Retinal pigment epithelial cell (primary cell): Measurements from ENCODE around the gene CHD2.

ENCODE experiments used
- DNase-seq: peaks from one replicate; pipeline ENCODE4 v3.0.0-alpha.2; 2010; ENCODE audit warnings: low read depth
- H3K4me3 ChIP-seq: 2 replicates; pipeline ENCODE4 v1.5.1; 2011; ENCODE audit warnings: mild to moderate bottlenecking, low read length, control low read depth, moderate library complexity
- CTCF ChIP-seq: conservative IDR thresholded peaks from 2 replicates; pipeline ENCODE4 v1.5.1; 2011; ENCODE audit warnings: low read depth, low read length, control low read depth, inconsistent platforms

Gene CHD2

GRCh38 chr15:92962914-92963313 is 62.8 kb downstream of the CHD2 start:
- no peak for DNase-seq
- no peak for TF ChIP-seq CTCF
- H3K4me3 ChIP-seq, result no peak overlapping the region

- TF ChIP-seq CTCF, result no peak
- H3K4me3 ChIP-seq, result no peak overlapping the region
- no peak for DNase-seq
Observed at GRCh38 chr15:92963794-92964193, 63.7 kb downstream of the CHD2 start.

- DNase-seq, result peak; percentile 6
- H3K4me3 ChIP-seq, result no peak overlapping the region
- peak; percentile 33 for TF ChIP-seq CTCF
Observed at GRCh38 chr15:92968926-92969651, 69.0 kb downstream of the CHD2 start.

- H3K4me3 ChIP-seq, result no peak overlapping the region
- no peak for TF ChIP-seq CTCF
- no peak for DNase-seq
Observed at GRCh38 chr15:92970656-92971055, 70.5 kb downstream of the CHD2 start.

GRCh38 chr15:92971081-92971480 is 71.0 kb downstream of the CHD2 start:
- no peak for TF ChIP-seq CTCF
- DNase-seq, result no peak
- H3K4me3 ChIP-seq, result no peak overlapping the region

GRCh38 chr15:92971713-92972112 is 71.6 kb downstream of the CHD2 start:
- H3K4me3 ChIP-seq, result no peak overlapping the region
- TF ChIP-seq CTCF, result no peak
- no peak for DNase-seq

GRCh38 chr15:92974183-92974915 is 74.2 kb downstream of the CHD2 start:
- no peak for DNase-seq
- H3K4me3 ChIP-seq, result no peak overlapping the region
- no peak for TF ChIP-seq CTCF
